ENCODE measurements around the gene ADCYAP1R1. TPM values are rescaled to one million over a fixed set of nuclear protein-coding genes. Genes with fewer than 3 reads are reported as not detected.

ADCYAP1R1 gene
- total RNA-seq, 1 donor from 2014 or later = not detected

GRCh38 chr7:31073326-31074119 is 21.4 kb downstream of the ADCYAP1R1 start:
- no peak overlapping the region for H3K4me3 ChIP-seq (ENCODE audit: low read depth, low read length)
- TF ChIP-seq, protein P1, sequence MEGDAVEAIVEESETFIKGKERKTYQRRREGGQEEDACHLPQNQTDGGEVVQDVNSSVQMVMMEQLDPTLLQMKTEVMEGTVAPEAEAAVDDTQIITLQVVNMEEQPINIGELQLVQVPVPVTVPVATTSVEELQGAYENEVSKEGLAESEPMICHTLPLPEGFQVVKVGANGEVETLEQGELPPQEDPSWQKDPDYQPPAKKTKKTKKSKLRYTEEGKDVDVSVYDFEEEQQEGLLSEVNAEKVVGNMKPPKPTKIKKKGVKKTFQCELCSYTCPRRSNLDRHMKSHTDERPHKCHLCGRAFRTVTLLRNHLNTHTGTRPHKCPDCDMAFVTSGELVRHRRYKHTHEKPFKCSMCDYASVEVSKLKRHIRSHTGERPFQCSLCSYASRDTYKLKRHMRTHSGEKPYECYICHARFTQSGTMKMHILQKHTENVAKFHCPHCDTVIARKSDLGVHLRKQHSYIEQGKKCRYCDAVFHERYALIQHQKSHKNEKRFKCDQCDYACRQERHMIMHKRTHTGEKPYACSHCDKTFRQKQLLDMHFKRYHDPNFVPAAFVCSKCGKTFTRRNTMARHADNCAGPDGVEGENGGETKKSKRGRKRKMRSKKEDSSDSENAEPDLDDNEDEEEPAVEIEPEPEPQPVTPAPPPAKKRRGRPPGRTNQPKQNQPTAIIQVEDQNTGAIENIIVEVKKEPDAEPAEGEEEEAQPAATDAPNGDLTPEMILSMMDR (conservative IDR thresholded peaks at IDR 0.05; ENCODE audit: low read depth, low read length) = no peak
- DNase-seq (ENCODE audit: low read depth) = no peak

- H3K4me3 ChIP-seq (ENCODE audit: low read depth, low read length) = no peak overlapping the region
- TF ChIP-seq, protein P1 (conservative IDR thresholded peaks at IDR 0.05; ENCODE audit: low read depth, low read length) = no peak
- DNase-seq (ENCODE audit: low read depth) = no peak
Observed at GRCh38 chr7:31074120-31074383, 21.9 kb downstream of the ADCYAP1R1 start.

DNA sequence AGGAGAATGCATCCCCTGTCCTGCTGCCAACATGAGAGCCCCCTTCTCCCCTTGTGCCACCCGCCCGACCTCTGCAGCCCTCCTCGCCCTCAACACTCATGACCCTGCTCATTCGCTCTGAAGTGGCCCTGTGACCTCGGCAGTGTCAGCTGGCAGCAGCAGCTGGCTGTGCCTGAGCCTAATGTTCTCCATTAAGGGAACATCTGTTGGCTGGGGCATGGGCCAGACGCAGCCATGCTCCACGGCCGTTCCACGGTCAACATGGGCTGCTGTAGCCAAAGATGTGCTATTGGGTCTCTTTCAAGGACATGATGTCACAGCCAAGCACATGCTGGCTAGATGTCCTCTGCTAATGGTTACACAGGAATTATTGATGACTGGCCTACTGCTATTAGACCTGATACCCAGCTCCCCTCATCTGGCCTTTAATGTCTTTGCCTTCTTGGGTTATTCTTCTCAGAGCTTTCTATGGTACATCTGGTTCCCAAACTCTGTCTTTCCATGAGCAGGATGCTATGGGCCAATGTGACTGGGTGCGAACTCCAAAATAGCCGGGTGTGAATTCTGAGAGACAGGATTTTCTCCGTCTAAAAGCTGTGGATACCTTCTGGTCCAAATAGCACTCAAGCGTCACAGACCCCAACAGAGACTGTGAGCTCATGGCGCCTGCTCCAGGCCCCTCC is 22.4 kb downstream of the ADCYAP1R1 start:
- TF ChIP-seq, protein P1 (conservative IDR thresholded peaks at IDR 0.05; ENCODE audit: low read depth, low read length) = no peak
- H3K4me3 ChIP-seq (ENCODE audit: low read depth, low read length) = no peak overlapping the region
- DNase-seq (ENCODE audit: low read depth) = no peak

DNA sequence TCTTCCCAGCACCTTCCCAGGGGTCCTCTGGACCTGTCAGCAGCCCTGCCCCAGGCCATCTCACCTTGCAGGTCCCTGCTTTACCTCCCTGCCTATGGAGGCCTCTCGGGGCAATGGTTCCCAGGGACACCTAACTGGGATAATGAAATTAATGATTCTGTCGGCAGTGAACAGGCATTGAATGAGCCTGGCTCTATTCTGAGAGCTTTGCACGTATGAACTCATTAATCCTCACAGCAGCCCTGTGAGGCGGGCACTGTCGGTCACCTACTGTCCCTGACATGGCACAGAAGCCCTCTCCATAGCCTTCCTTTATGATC is 22.9 kb downstream of the ADCYAP1R1 start:
- H3K4me3 ChIP-seq (ENCODE audit: low read depth, low read length) = no peak overlapping the region
- TF ChIP-seq, protein P1 (conservative IDR thresholded peaks at IDR 0.05; ENCODE audit: low read depth, low read length) = no peak
- no peak for DNase-seq (ENCODE audit: low read depth)

DNA sequence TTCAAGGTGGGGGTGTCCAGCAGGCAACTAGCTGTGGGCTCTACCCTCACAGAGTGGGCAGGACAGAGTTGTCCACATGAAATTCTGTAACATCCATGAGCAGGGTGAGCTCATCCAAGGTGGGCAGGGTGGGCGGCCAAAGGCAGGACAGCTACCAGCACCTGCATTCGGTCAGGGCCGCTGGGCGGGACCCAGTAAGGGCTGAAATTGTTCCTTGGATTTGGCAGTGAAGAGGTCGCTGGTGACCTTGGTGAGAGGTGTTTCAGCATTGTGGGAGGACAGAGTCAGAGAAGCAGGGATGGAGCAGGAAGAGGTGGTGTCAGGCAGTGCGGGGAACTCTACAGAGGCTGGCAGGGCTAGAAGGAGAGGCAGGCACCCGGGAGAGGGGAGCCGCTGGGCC is 23.9 kb downstream of the ADCYAP1R1 start:
- DNase-seq (ENCODE audit: low read depth) = no peak
- TF ChIP-seq, protein P1 (conservative IDR thresholded peaks at IDR 0.05; ENCODE audit: low read depth, low read length) = no peak
- no peak overlapping the region for H3K4me3 ChIP-seq (ENCODE audit: low read depth, low read length)

GRCh38 chr7:31076641-31077310 is 24.7 kb downstream of the ADCYAP1R1 start:
- no peak for DNase-seq (ENCODE audit: low read depth)
- H3K4me3 ChIP-seq (ENCODE audit: low read depth, low read length) = no peak overlapping the region
- TF ChIP-seq, protein P1 (conservative IDR thresholded peaks at IDR 0.05; ENCODE audit: low read depth, low read length) = no peak

Data from epithelial cell of proximal tubule (primary cell).